ENCODE results near the gene NOS1.
"Not testable (repeated sequence)": the region's sequence is repeated elsewhere in the genome, so short reads cannot be mapped to it uniquely, and the experiment has no call there.

The NOS1 gene

DNA sequence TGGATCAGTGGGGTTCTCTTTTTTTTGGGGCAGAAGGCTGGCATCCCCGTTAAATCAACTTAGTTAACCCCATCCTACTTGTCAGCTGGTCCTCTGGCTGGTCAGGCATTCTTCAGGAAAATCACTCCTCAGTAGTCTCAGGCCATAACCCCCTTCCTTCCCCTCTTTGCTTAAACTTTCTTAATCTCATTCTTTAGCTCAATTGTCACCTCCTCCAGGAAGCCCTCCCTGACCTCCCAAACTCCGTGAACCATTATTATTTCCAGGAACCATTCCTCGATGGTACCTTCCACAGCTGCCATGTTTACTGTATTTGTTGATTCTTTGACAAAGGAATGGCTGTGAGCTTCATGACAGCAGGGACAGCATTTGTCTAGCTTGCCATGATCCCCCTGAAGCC lies 98.7 kb downstream of the NOS1 start:
- DNase-seq (ENCODE audit: low read depth in 2 of 2): no peak

DNA sequence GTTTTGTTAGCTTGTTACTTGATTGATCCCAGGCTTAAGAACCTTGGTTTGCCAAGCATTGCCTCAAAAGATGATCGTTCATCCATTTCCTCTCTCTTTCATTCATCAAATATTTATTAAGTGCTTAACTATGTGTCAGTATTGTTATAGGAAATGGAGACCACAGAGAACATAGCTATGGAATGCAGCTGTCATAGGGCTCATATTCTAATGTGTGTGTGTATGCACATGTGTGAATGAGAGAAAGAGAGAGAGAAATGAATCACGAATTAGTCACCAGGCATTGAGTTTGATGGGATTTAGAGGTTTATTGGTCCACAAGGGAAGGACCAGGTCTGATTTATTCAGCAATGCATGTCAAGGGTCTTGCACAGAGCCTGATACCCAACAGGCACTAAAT lies 100.2 kb downstream of the NOS1 start:
- no peak for DNase-seq (ENCODE audit: low read depth in 2 of 2)

- no peak for DNase-seq (ENCODE audit: low read depth in 2 of 2)
These were observed 106.0 kb downstream of the NOS1 start for GRCh38 chr12:117255386-117255785.

DNA sequence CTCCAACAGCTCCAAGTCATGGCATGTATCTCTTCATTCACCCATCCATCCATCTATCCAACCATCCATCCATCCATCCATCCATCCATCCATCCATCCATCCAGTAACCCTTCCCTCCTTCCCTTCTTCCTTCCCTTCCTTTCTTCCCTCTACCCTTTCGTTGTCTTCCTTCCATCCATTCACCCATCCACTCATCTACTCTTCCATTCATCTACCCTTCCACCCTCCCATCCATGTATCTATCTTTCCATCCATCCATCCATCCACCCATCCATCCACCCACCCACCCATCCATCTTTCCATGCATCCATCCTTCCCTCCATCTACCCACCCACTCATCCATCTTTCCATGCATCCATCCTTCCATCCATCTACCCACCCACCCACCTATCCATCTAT lies 117.9 kb downstream of the NOS1 start:
- no peak for DNase-seq (ENCODE audit: low read depth in 2 of 2)

- DNase-seq (ENCODE audit: low read depth in 2 of 2): no peak
These were observed 119.7 kb downstream of the NOS1 start for GRCh38 chr12:117241697-117242096.

- DNase-seq (ENCODE audit: low read depth in 2 of 2): no peak
These were observed 121.2 kb downstream of the NOS1 start for GRCh38 chr12:117240081-117240755.

DNA sequence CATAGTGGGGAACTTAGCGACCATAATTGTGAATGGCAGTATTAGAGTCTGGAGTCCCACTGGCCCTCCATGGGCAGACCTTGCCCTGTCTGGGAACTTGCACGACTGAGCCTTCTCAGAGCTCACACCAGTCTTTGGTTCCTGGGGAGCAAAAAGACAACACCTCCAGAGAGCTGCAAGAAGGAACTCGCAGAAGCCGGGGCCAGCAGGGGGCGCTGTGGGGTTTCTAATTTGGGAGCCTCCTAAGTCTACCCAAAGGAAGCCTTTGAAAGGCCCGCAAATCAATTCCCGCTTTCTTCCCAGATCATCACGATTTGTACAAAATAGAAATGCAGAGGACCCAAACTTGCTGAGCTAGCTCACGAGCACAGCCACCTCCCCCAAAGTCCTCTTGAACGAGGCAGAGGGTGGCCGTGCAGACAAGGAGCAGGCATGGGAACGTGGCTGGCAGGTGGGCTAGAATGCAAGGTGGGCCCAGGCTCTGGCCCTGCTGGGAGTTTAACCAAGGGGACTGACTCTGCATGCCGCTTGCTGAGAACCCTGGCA lies 124.9 kb downstream of the NOS1 start:
- DNase-seq (ENCODE audit: low read depth in 2 of 2): peak; percentile 13

- DNase-seq (ENCODE audit: low read depth in 2 of 2): no peak
These were observed 126.2 kb downstream of the NOS1 start for GRCh38 chr12:117235261-117235660.

- DNase-seq (ENCODE audit: low read depth in 2 of 2): no peak
These were observed 127.0 kb downstream of the NOS1 start for GRCh38 chr12:117234441-117234840.

DNA sequence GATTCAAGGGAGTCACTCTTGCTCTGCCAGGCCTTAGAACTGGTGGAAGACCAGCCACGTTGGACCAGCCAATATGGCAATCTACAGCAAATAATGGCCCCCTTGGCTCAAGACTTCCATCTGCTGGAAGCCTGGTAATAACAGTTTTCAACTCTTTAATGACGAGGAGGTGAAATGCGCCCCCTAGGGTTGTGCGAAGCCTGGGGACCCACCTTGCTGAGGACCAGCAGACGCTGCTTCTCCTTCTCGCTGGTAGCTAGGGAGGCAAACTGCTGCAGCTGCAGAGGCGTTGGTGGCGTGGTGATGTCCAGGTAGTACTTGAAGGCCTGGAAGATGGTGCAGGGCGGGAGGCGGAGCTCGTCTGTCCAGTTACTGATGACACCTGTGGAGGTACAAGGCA lies 129.7 kb downstream of the NOS1 start:
- no peak for DNase-seq (ENCODE audit: low read depth in 2 of 2)

GRCh38 chr12:117228239-117228638 lies 133.2 kb downstream of the NOS1 start:
- no peak for DNase-seq (ENCODE audit: low read depth in 2 of 2)

DNA sequence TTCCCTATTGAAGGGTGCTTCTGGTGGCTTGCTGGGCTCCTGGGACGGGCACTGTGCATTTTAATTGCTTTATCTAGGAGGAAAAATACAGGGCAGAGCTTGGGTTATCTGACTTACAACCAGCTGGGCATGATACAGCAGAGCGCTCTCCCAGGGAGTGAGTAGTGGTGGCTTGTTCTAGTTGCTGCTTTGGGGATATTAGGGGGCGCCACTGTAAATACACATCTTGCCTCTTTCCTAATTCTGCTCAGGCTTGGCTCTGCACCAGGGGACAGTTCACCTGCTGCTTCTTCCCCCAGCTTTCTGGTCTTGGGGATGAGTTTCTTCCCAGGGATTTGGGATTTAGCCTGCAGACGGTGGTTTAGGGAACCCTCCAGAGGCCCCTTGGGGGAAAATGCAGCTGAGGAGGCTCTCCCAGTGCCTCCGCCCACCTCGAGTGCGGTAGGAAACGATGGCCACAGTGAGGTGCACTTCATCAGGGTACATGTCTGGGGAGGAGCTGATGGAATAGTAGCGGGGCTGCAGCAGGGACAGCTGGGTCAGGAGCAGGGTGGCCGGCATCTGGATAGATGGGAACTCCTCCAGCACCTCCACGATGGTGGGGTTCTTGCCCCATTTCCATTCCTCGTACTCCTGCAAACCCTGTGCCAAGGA lies 134.3 kb downstream of the NOS1 start:
- no peak for DNase-seq (ENCODE audit: low read depth in 2 of 2)

GRCh38 chr12:117226505-117226904 lies 134.9 kb downstream of the NOS1 start:
- no peak for DNase-seq (ENCODE audit: low read depth in 2 of 2)

DNA sequence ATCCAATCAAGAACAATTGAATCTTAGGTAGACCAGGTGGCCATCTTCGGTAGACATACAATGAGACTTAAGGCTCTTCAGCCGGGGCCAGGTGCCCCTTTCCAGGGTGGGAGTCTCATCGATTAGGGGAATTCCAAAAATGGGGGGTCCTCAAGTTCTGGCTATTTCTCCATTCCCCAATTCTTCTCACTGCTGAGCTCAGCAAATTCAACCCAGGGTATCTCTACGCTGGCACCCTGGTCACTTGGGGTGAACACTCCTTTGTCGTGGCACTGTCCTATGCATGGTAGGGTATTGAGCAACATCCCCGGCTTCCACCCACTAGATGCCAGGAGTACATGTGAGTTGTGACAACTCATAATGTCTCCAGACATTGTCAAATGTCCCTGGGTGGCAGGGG lies 136.2 kb downstream of the NOS1 start:
- DNase-seq (ENCODE audit: low read depth in 2 of 2): no peak

DNA sequence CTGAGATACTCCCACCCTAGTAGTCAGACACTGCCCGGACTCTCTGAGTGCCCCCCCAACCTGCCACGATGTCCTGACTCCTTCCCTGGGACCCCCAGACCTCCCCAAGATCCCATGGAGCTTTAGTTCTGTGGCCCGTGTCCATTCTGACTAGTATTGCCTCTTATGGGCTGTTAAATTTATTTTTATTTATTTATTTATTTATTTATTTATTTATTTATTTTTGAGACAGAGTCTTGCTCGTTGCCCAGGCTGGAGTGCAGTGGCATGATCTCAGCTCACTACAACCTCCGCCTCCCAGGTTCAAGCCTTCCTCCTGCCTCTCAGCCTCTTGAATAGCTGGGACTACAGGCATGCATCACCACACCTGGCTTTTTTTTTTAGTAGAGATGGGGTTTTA lies 140.5 kb downstream of the NOS1 start:
- not testable (repeated sequence) for DNase-seq (ENCODE audit: low read depth in 2 of 2)

- DNase-seq (ENCODE audit: low read depth in 2 of 2): no peak
These were observed 143.3 kb downstream of the NOS1 start for GRCh38 chr12:117218149-117218548.

GRCh38 chr12:117216686-117217085 lies 144.7 kb downstream of the NOS1 start:
- DNase-seq (ENCODE audit: low read depth in 2 of 2): no peak

GRCh38 chr12:117214797-117215196 lies 146.6 kb downstream of the NOS1 start:
- no peak for DNase-seq (ENCODE audit: low read depth in 2 of 2)

DNA sequence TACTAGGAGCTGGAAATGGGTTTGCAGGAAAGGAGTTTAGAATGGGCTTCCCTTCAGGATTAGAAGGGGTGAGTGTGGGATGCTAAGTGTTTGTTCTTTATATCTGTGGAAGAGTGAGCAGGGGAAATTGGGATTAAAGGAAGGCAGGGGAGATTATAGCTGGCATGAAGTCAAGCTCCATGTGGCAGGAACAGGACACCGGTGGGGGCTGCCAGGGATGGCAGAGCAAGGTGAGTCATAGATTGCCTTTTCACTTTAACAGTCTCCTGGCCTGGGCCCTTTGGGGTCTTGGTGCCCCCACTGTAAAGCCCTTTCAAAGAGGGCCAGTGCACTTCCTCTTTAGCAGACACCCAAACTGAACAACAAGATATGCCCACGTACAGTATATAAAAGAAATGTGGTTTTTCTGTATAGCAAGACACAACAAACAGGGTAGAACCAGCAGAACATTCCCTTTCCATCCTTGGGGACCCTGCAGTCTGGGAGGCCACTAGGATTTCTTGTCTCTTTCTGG lies 148.1 kb downstream of the NOS1 start:
- no peak for DNase-seq (ENCODE audit: low read depth in 2 of 2)

DNA sequence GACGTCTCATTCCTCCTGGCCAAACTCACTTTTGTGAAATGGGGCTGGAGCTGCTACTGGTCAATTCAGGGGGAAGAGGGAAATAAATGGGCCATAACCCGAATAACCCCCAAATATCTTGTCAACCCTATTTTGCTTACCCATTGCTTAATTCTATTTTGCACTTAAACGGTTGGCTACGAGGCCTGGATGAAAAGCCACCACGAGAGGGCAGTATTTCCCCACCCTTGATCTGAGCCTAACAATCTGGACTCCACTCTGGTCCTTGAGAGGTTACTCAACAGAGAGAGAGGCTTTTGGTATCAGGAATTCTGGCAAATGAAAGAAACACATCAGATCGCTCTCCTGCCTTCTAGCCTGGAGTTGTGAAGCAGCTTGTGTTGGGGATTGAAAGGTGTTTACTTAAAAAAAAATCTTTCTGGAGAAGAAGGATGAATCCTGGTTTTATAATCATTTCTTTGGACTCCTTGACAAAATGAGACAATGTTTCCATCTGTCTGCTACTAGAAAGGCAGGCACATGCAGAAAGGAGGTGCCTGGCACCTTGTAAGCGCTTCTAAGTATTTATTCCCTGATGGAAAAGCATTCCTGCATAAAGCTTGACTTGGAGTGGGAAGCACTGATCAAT lies 148.7 kb downstream of the NOS1 start:
- peak; percentile 34 to 36 for DNase-seq (ENCODE audit: low read depth in 2 of 2)

DNA sequence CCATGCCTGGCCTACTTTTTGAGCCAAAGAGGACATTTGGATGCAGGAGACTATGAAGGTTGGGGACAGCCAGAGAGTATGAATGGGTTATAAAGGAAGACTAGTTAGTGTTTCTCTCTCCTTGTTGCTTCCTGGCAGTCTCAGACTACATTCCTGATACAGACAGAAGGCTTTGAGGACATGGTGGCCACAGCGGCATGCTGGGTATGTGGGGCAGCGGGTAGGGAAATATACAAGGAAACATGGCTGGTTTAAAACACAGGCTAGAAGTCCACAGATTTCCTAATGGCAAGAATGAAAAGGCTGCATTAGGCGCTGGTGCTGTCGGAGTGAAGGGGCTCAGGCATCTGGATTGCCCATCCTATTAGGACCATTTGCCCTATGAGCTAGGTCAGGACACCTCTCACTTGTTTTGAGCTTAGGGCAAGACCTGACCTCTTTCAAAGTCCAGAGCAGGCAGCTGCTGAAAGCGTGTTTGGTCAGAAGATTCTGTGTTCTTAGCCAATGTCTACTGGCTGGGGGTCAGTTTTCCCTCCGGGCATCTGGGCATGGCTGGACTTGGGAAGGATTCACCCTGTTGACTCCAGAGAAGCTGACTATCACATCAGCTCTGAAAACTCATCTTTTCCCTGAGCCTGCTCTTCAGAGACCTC lies 151.0 kb downstream of the NOS1 start:
- no peak for DNase-seq (ENCODE audit: low read depth in 2 of 2)

DNA sequence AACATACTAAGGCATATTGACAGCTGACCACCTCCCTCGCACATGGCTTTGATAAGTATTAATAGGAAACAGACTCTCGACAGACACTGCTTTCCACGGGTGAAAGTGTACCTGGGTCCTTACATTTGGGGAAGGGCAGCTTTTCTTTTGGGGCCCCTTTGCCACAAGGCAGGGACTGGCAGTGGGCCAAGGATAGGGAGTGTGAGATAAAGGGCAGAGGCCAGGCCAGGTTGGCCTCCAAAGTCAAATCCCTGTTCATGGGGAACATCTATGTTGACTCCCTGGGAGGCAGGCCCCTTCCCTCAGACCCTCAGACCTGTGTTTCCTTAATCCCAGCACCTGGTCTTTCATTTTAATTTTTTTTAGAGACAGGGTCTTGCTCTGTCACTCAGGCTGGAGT lies 151.8 kb downstream of the NOS1 start:
- no peak for DNase-seq (ENCODE audit: low read depth in 2 of 2)

Data from fibroblast of skin of left biceps (primary cell).